ENCODE data around the gene POLR2L.

The POLR2L gene

DNA sequence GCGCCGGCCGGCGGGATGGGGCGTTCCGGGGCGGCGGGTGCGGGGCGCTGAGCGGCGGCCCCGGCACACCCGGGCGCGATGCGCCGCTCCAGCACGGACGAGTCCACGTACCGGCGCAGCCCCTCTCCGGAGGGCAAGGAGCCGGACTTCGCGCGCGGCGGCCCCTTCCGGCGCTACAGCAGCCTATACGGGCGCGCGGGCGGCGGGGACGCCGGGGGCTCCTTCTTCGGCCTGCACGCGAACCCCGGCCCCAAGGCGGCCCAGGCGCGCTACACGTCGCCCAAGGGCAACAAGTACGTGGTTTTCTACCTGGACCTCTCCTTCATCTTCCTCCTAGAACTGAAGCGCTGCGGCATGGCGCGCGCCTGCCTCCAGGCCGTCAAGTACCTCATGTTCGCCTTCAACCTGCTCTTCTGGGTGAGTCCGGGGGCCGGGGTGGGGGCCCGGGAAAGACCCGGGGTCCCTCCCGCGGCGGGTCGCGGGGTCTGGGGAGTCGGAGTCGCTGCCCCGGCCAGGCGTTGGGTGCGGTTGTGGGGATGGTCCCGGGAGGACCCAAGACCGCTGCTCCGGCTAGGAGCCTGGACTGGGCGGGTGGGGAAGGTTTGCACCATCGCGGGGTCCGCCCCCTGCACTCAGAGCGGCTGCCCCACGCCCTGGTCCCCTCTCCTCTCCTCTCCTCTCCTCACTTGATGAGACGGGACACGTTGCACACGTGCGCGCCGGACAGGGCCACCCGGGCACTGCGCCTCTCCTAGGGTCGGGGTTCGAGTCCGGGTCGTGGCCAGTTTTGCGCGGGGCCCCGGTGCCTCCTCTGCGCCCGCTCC, 7.8 kb upstream of the POLR2L start:
- Histone ChIP-seq H3K27me3 (ENCODE audit: control insufficient read depth, insufficient read depth, low read length) (no peaks in the 10 kb centered on the region), H3K4me1 (ENCODE audit: control insufficient read depth, insufficient read depth, low read length) (peaks cover 12% of the 10 kb centered on the region), H3K9me3 (ENCODE audit: control insufficient read depth, insufficient read depth, low read length) (no peaks in the 10 kb centered on the region), H3K4me3 (ENCODE audit: low read depth, low read length) (peak overlapping the region; percentile 63), H3K9ac (ENCODE audit: low read depth, low read length) (no peak overlapping the region), H3K36me3 (ENCODE audit: control insufficient read depth, insufficient read depth, low read length) (peaks cover 6% of the 10 kb centered on the region)

DNA sequence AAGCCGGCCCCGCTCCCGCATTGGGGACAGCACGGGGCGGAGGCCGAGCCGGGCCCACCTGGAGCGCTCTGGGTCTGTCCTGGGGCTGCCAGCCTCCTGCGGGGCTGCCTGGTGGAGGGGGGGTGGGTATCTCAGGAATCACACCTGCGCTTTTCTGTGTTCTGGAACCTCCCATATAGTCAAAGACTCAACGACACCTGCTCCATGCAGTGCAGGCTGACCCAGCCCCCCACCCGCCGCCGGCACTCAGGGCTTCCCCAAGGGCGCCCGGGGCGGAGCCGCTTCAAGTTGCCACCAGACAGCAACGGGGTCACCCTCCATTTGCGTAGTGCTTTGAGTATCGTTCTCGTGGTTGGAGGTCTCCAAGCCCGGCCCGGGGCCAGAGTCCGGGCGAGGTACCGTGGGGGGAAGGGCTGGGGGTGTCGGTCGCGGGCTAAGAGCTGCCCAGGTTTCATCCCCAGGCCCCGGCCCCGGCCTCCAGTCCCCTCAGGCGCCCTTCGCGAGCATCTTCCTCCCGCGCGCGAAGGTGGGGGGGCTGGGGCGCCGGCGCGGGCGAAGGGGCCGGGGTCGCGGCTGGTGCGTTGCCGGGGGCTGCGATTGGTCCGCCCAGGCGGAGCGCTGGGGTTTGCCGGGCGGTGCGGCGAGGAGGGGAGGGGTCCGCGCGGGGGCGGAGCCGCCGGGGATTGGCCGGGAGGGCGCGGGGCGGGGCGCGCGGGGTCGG, 6.9 kb upstream of the POLR2L start:
- H3K4me1 ChIP-seq (ENCODE audit: control insufficient read depth, insufficient read depth, low read length) = peaks cover 16% of the 10 kb centered on the region
- H3K9ac ChIP-seq (ENCODE audit: low read depth, low read length) = no peak overlapping the region

DNA sequence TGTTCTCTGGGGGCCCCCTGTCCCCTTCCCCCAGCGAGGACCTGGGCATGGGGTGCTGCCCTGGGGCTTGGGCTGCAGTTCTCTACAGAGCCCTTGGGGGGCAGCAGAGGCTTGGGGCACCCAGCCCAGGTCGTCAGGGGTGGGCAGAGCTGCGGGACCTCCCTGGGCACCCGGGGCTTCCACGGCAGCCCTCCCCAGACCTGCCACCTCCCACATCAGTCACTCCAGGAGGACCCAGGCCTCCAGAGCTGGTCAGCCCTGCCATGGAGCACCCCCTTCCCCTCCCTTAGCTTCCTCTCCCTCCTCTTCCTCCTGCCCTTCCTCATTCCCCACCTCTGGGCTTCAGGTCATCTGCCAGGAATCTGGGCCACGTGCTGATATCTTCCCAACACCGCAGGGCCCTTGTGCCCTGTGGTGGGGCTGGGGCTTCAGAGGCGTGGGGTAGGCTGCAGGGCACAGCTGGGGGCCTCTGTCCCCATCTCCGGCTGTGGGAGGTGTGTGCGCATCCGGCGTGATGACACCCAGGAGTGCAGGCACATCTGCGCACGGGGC, 6.1 kb upstream of the POLR2L start:
- Histone ChIP-seq H3K9ac (ENCODE audit: low read depth, low read length) (no peak overlapping the region), H3K4me3 (ENCODE audit: low read depth, low read length) (peak overlapping the region; percentile 55), H3K9me3 (ENCODE audit: control insufficient read depth, insufficient read depth, low read length) (no peaks in the 10 kb centered on the region), H3K36me3 (ENCODE audit: control insufficient read depth, insufficient read depth, low read length) (no peaks in the 10 kb centered on the region), H3K4me1 (ENCODE audit: control insufficient read depth, insufficient read depth, low read length) (peaks cover 16% of the 10 kb centered on the region), H3K27me3 (ENCODE audit: control insufficient read depth, insufficient read depth, low read length) (no peaks in the 10 kb centered on the region)

More for the DNA sequence above, 6.9 kb upstream of the POLR2L start:
- Histone ChIP-seq H3K36me3 (ENCODE audit: control insufficient read depth, insufficient read depth, low read length) (no peaks in the 10 kb centered on the region), H3K9me3 (ENCODE audit: control insufficient read depth, insufficient read depth, low read length) (no peaks in the 10 kb centered on the region), H3K27me3 (ENCODE audit: control insufficient read depth, insufficient read depth, low read length) (no peaks in the 10 kb centered on the region), H3K4me3 (ENCODE audit: low read depth, low read length) (peak overlapping the region; percentile 55)

DNA sequence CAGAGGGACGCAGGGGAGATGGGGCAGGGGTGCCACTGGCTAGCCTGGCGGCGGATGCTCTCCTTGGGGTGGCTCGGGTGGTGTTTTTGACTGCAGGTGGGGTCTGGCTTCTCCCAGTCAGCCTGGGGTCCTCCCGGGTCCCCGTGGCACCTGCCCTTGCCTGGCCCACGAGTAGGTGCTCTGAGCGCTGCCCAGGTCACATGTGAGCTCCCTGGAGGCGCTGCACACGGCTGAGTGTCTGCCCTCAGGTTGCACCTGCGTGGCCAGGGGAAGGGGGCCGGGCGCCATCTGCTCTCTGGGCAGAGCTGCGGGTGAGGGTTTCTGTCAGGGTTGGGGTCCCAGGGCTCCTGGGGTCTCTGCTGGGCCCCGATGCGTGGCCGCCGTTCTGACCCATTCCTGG, 5.5 kb upstream of the POLR2L start:
- no peak overlapping the region for H3K9ac ChIP-seq (ENCODE audit: low read depth, low read length)
- no peaks in the 10 kb centered on the region for H3K27me3 ChIP-seq (ENCODE audit: control insufficient read depth, insufficient read depth, low read length)
- H3K36me3 ChIP-seq (ENCODE audit: control insufficient read depth, insufficient read depth, low read length) = no peaks in the 10 kb centered on the region
- H3K9me3 ChIP-seq (ENCODE audit: control insufficient read depth, insufficient read depth, low read length) = no peaks in the 10 kb centered on the region
- peaks cover 16% of the 10 kb centered on the region for H3K4me1 ChIP-seq (ENCODE audit: control insufficient read depth, insufficient read depth, low read length)
- no peak overlapping the region for H3K4me3 ChIP-seq (ENCODE audit: low read depth, low read length)

DNA sequence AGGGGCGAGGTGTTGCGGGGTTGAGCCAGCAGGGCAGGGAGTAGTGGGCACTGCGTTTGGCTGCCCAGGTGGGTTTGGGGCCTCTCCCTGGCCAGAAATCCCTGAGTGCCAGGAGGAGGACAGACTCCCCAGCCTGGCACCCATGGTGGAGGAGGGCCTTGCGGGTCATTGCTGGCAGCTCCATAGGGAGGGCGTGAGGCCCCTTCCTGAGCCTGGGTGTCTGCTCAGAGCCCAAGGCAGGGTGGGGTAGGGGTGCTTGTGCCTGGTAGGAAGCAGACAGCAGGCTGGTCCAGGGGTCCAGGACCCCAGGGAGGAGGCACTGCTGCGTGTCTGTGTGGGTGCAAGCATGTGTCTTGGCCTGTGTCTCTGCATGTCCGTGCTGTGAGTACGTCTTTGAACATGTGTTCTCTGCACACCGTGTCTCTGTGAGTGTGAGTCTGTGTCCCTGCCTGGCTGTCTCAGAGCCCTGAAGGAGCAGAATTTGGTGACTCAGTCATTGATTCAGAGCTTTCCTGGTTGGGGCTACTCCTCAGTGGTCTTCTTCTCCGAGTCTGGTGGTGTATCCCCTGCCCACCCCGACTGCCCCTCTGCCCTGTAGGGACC, 4.3 kb upstream of the POLR2L start:
- Histone ChIP-seq H3K9ac (ENCODE audit: low read depth, low read length) (no peak overlapping the region), H3K4me1 (ENCODE audit: control insufficient read depth, insufficient read depth, low read length) (peaks cover 16% of the 10 kb centered on the region), H3K27me3 (ENCODE audit: control insufficient read depth, insufficient read depth, low read length) (no peaks in the 10 kb centered on the region), H3K36me3 (ENCODE audit: control insufficient read depth, insufficient read depth, low read length) (no peaks in the 10 kb centered on the region), H3K4me3 (ENCODE audit: low read depth, low read length) (no peak overlapping the region), H3K9me3 (ENCODE audit: control insufficient read depth, insufficient read depth, low read length) (no peaks in the 10 kb centered on the region)

DNA sequence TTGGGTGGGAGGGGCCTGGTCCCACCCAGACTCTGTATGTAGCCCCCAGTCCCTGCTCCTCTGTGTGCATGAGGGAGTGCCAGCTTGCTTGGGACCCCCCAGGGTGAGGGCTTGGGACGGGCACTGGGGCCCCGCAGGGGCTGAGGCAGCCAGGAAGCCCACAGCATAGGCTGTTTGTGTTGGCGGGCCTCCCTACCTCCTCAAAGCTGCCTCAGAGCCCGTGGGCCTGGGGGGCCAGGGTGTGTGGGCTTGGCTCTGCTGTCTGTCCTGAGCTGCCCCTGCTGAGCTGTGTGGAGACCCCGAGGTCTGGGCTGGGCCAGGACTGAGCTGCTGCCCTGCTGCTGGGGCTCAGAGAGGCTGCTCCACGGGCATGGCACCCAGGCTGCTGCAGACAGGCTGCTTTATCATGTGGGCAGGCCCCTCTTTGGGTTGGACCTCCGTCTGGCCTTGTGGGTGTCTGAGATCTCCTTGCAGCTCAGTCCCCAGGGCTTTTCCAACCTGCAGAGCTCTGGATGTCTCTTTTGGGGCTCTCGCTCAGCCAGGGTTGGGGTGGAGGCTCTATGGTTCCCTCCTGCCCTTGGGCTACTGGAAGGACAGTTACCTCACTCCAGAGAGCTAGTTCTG, 3.7 kb upstream of the POLR2L start:
- Histone ChIP-seq H3K27me3 (ENCODE audit: control insufficient read depth, insufficient read depth, low read length) (no peaks in the 10 kb centered on the region), H3K4me3 (ENCODE audit: low read depth, low read length) (peak overlapping the region; percentile 18), H3K9me3 (ENCODE audit: control insufficient read depth, insufficient read depth, low read length) (no peaks in the 10 kb centered on the region), H3K9ac (ENCODE audit: low read depth, low read length) (no peak overlapping the region), H3K36me3 (ENCODE audit: control insufficient read depth, insufficient read depth, low read length) (no peaks in the 10 kb centered on the region), H3K4me1 (ENCODE audit: control insufficient read depth, insufficient read depth, low read length) (peaks cover 17% of the 10 kb centered on the region)

DNA sequence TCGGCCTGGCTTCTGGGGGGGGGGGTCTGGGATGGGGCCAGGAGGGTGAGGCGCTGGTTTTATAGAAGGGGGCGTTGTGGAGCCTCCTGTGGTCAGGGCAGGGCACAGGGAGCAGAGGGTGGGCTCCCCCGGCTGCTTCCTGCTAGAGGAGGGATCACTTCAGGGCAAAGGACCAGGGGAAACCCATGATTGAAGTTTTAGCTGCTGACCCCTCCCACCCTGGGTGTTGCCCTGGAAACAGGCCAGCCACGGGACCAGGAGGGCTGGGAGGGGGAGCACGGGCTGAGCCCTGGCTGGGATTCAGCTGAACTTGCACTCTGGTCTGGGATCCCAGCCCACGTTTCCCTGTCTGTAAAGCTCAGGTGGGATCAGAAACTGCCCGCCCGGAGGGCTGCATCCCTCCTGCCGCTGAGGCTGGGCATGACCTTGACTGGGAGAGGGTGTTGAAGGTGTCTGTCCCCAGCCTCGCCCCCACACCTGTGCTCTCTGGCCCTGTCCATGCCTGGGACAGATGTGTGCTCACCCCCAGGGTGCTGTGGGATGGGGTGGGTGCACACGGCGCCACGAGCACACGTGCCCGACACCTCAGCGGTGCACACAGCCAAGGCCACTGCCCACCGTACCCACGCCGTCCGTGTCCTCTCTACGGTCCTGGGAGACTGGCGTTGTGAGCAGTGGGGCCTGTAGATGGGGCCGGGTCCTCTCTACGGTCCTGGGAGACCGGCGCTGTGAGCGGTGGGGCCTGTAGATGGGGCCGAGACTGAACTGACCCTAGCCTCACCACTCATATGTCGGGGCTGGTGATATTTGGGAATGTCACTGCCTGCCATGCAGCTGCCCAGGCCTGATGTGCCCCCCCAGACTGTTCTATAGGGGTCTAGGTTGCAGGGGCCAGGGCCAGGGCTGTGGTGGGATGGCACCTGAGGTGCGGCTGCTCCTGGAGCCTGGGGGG, 2.6 kb upstream of the POLR2L start:
- Histone ChIP-seq H3K4me1 (ENCODE audit: control insufficient read depth, insufficient read depth, low read length) (peaks cover 17% of the 10 kb centered on the region), H3K27me3 (ENCODE audit: control insufficient read depth, insufficient read depth, low read length) (no peaks in the 10 kb centered on the region), H3K9me3 (ENCODE audit: control insufficient read depth, insufficient read depth, low read length) (no peaks in the 10 kb centered on the region), H3K4me3 (ENCODE audit: low read depth, low read length) (peak overlapping the region; percentile 70), H3K36me3 (ENCODE audit: control insufficient read depth, insufficient read depth, low read length) (peaks cover 5% of the 10 kb centered on the region), H3K9ac (ENCODE audit: low read depth, low read length) (peak overlapping the region; percentile 12)

DNA sequence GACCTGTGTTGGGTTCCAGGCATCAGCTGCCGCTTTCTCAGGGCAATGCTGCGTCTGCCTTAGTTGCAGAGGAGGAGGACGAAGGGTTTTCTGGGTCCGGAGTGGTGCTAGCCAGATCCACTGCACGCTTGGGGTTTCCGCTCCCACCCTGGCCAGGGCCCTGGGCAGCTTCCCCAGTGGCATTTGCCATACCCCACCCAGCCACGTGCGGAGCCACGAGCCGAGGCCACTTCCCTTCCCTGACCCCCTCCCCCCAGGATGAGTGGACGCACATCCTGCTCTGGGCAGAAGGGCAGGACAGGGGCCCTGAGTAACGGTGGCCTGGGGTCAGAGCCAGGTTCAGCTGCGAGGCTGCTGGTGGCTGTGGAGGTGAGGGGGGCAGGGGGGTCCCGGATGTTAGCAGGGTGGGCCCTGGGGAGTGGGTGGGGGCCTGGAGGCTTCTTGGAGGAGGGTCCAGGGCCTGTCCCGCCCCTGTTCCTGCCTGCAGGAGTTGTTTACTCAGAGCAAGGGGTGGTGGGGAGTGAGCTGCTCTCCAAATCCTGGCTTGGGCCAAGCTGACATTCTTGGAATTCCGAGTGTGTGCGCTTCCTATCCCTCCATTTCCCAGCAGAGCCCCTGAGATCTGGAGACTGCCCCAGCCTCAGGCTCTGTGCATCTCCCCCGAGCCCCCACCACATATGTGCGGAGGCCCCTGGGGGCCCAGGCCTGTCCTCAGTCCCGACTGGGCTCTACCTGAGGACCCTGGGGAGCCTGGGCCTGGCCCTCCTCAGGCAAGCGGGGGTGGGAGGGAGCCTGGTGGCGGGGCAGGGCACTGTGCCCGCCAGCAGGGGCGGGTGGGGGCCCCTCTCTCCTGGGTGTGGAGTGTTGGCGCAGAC, 1.7 kb upstream of the POLR2L start:
- no peaks in the 10 kb centered on the region for H3K9me3 ChIP-seq (ENCODE audit: control insufficient read depth, insufficient read depth, low read length)
- peak overlapping the region; percentile 70 for H3K9ac ChIP-seq (ENCODE audit: low read depth, low read length)
- no peaks in the 10 kb centered on the region for H3K27me3 ChIP-seq (ENCODE audit: control insufficient read depth, insufficient read depth, low read length)
- H3K4me1 ChIP-seq (ENCODE audit: control insufficient read depth, insufficient read depth, low read length) = peaks cover 17% of the 10 kb centered on the region
- H3K4me3 ChIP-seq (ENCODE audit: low read depth, low read length) = peak overlapping the region; percentile 78
- peaks cover 14% of the 10 kb centered on the region for H3K36me3 ChIP-seq (ENCODE audit: control insufficient read depth, insufficient read depth, low read length)

DNA sequence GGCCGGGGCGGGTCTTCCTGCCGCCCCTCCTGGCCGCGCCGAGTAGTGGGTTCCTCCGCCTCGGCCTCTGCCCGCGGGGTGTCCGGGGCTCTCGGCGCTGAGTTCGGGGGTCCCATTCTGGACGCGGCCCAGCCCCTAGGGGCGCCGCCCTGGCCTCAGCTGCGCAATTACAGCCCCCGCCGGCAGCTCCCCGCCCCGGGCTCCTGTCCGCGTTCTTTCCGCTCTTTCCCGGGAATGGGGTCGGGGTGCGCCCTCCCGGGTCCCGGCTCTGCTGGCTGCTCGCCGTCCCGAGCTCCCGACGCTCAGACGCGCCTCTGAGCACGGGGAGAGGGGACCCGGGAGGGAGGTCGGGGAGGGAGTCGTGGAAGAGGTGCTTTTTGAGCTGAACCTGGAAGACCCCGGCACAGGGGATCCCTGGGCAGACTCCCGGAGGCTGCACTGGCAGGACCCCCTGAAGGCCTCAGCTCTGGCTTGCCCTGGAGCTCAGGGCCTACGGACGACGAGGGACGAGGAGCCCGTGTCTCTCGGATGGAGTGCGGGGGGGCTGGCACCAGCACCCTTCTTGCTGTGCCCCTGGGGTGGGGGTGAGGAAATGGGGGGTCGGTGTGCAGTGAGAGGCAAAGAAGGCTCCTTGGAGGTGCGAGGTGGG, 881 bp upstream of the POLR2L start:
- Histone ChIP-seq H3K27me3 (ENCODE audit: control insufficient read depth, insufficient read depth, low read length) (no peaks in the 10 kb centered on the region), H3K4me1 (ENCODE audit: control insufficient read depth, insufficient read depth, low read length) (peaks cover 18% of the 10 kb centered on the region), H3K9me3 (ENCODE audit: control insufficient read depth, insufficient read depth, low read length) (no peaks in the 10 kb centered on the region), H3K36me3 (ENCODE audit: control insufficient read depth, insufficient read depth, low read length) (peaks cover 20% of the 10 kb centered on the region), H3K4me3 (ENCODE audit: low read depth, low read length) (peak overlapping the region; percentile 78), H3K9ac (ENCODE audit: low read depth, low read length) (peak overlapping the region; percentile 70)

DNA sequence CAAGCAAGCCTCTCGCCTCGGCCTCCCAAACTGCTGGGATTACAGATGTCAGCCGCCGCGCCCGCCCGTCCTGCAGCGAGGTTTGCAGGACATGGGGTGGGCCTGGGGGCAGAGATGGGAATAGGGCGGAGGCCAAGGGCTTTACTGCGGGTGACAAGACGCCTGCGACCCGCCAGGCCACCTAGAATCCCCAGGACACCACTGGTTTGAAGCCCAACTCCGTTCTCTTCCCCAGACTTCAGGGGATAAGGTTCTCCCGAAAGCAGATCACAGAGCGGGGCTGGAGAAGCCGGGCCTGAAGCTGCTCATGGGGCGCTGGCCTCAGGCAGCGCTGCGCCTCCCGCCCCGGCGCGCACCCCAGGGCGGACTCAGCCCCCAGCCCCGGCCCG, 354 bp downstream of the POLR2L start:
- H3K4me1 ChIP-seq (ENCODE audit: control insufficient read depth, insufficient read depth, low read length) = peaks cover 18% of the 10 kb centered on the region
- H3K9me3 ChIP-seq (ENCODE audit: control insufficient read depth, insufficient read depth, low read length) = no peaks in the 10 kb centered on the region
- H3K4me3 ChIP-seq (ENCODE audit: low read depth, low read length) = peak overlapping the region; percentile 78
- no peaks in the 10 kb centered on the region for H3K27me3 ChIP-seq (ENCODE audit: control insufficient read depth, insufficient read depth, low read length)
- peaks cover 31% of the 10 kb centered on the region for H3K36me3 ChIP-seq (ENCODE audit: control insufficient read depth, insufficient read depth, low read length)
- peak overlapping the region; percentile 89 for H3K9ac ChIP-seq (ENCODE audit: low read depth, low read length)

All from iPS-15b (cell line).